HepG2 (cell line): ENCODE data around the gene PRR27. TPM values are rescaled to one million over a fixed set of nuclear protein-coding genes. Genes with fewer than 3 reads are reported as not detected.
A peak's percentile ranks its signal among the peaks of the same experiment; 100 is the strongest.

Experiments
- ATAC-seq: fragments of 200-7000 bp; cut with Tn5 transposase; 3 replicates; pipeline ENCODE4 v1.9.1; 2020; ENCODE audit warnings: mild to moderate bottlenecking, moderate library complexity
- BruUV-seq: library from RNA; stranded (reverse); fragments of 400-500 nt; replicated peaks from 2 replicates; lab custom pipeline; 2021; lab: Mats Ljungman, UMichigan
- CTCF ChIA-PET: fragments of 300-600 bp; formaldehyde crosslinking; extraction: SDS; loops from one replicate; lab custom pipeline; 2021; ENCODE audit warnings: low total read pairs, inconsistent platforms, low intra/inter-chr PET ratio; lab: Yijun Ruan, JAX
- POLR2A ChIA-PET: fragments of 350-600 bp; sonication (Branson Sonifier 250); formaldehyde crosslinking; loops from one replicate; lab custom pipeline; 2020; ENCODE audit warnings: antibody characterized with exemption, inconsistent platforms; lab: Yijun Ruan, JAX
- DNase-seq: peaks from one replicate; pipeline ENCODE4 v3.0.0-alpha.2; 2015; ENCODE audit warnings: low spot score
- FAIRE-seq: peaks from 3 replicates; lab custom pipeline; 2011; peaks lifted over from hg19 to GRCh38; lab: Jason Lieb, UNC
- H2AFZ ChIP-seq: one replicate; pipeline ENCODE4 v1.6.1; 2011; ENCODE audit warnings: low read length, inconsistent platforms
- H3K27ac ChIP-seq: fragments of 300-600 bp; 3 replicates; pipeline ENCODE4 v1.8.0; 2011; ENCODE audit warnings: mixed run types, mild to moderate bottlenecking, mixed read lengths, low read length, inconsistent platforms; ENCODE audit not compliant: insufficient read depth; ENCODE audit errors: extremely low read length
- H3K27me3 ChIP-seq, 2 experiments: fragments of 200-600 bp in 1 of 2; 2 replicates in 1 of 2; 3 replicates in 1 of 2; pipeline versions ENCODE4 v1.6.0 to v1.8.0; 2011; ENCODE audit warnings: low read length in 2 of 2, mild to moderate bottlenecking in 2 of 2, moderate library complexity in 2 of 2, inconsistent platforms in 1 of 2; ENCODE audit not compliant: insufficient read depth in 2 of 2, control insufficient read depth in 1 of 2
- H3K36me3 ChIP-seq, 2 experiments: fragments of 200-600 bp in 1 of 2; replicated peaks in 1 of 2; 2 replicates in 1 of 2; 3 replicates in 1 of 2; pipeline versions ENCODE4 v1.5.1 to v1.8.0; 2011; ENCODE audit warnings: low read length in 2 of 2, inconsistent platforms in 1 of 2; ENCODE audit not compliant: insufficient read depth in 2 of 2, control insufficient read depth in 1 of 2
- H3K4me1 ChIP-seq: 2 replicates; pipeline ENCODE4 v1.5.1; 2012; ENCODE audit warnings: low read length, inconsistent platforms; ENCODE audit not compliant: insufficient read depth
- H3K4me2 ChIP-seq: 2 replicates; pipeline ENCODE4 v1.6.0; 2011; ENCODE audit warnings: low read depth, low read length, inconsistent platforms
- H3K4me3 ChIP-seq, 3 experiments: fragments of 200-600 bp in 1 of 3; sonication (generic), shearing (Covaris generic) in 1 of 3; replicated peaks in 1 of 3; 2 replicates each; pipeline ENCODE4 v1.5.1; 2011 to 2016; ENCODE audit warnings: low read length in 3 of 3, inconsistent platforms in 2 of 3, low read depth in 2 of 3, mild to moderate bottlenecking in 2 of 3, control low read depth in 1 of 3, mixed read lengths in 1 of 3; ENCODE audit not compliant: insufficient read depth in 1 of 3
- H3K79me2 ChIP-seq: one replicate; pipeline ENCODE4 v1.6.1; 2011; ENCODE audit warnings: low read length, inconsistent platforms; ENCODE audit not compliant: insufficient read depth
- H3K9ac ChIP-seq: 2 replicates; pipeline ENCODE4 v1.6.0; 2011; ENCODE audit warnings: mild to moderate bottlenecking, low read depth, low read length, inconsistent platforms; ENCODE audit not compliant: insufficient read depth
- H3K9me3 ChIP-seq: 2 replicates; pipeline ENCODE4 v1.5.1; 2012; ENCODE audit warnings: mild to moderate bottlenecking, low read length
- H4K20me1 ChIP-seq: 2 replicates; pipeline ENCODE4 v1.6.0; 2011; ENCODE audit warnings: inconsistent platforms, mild to moderate bottlenecking, low read length, moderate library complexity; ENCODE audit not compliant: insufficient read depth
- HDAC1 ChIP-seq: sonication (generic); formaldehyde crosslinking; IDR thresholded peaks from 2 replicates; pipeline ENCODE4 v1.5.1; 2020; ENCODE audit warnings: mild to moderate bottlenecking, missing genetic modification reagents
- HDAC2 ChIP-seq: sonication (generic); formaldehyde crosslinking; IDR thresholded peaks from 2 replicates; pipeline ENCODE4 v1.4.0; 2020; ENCODE audit warnings: missing genetic modification reagents
- HMG20A ChIP-seq: IDR thresholded peaks from 2 replicates; pipeline ENCODE4 v1.6.1; 2016; ENCODE audit warnings: borderline replicate concordance
- MED1 ChIP-seq: sonication (generic); formaldehyde crosslinking; IDR thresholded peaks from 2 replicates; pipeline ENCODE4 v1.4.0; 2020; ENCODE audit warnings: missing genetic modification reagents
- MEF2D ChIP-seq: sonication (generic); formaldehyde crosslinking; IDR thresholded peaks from 2 replicates; pipeline ENCODE4 v1.5.1; 2020; ENCODE audit warnings: mild to moderate bottlenecking, missing genetic modification reagents
- MTF2 ChIP-seq: sonication (generic); formaldehyde crosslinking; IDR thresholded peaks from 2 replicates; pipeline ENCODE4 v1.5.0; 2020; ENCODE audit warnings: missing genetic modification reagents, borderline replicate concordance
- NBN ChIP-seq: fragments of 450-650 bp; conservative IDR thresholded peaks from 2 replicates; pipeline ENCODE4 v1.6.1; 2017
- NCOA2 ChIP-seq: sonication (generic); formaldehyde crosslinking; IDR thresholded peaks from 2 replicates; pipeline ENCODE4 v1.8.0; 2022; ENCODE audit warnings: inconsistent platforms
- NFIC ChIP-seq: IDR thresholded peaks from 2 replicates; pipeline ENCODE4 v1.6.1; 2012; ENCODE audit warnings: mild to moderate bottlenecking, low read length, inconsistent platforms
- RCOR2 ChIP-seq: IDR thresholded peaks from 2 replicates; pipeline ENCODE4 v1.6.1; 2016; ENCODE audit warnings: missing biosample characterization, missing genetic modification reagents
- REPIN1 ChIP-seq: sonication (generic); formaldehyde crosslinking; IDR thresholded peaks from 2 replicates; pipeline ENCODE4 v1.8.0; 2022; ENCODE audit warnings: missing genetic modification reagents, low read depth, mild to moderate bottlenecking, borderline replicate concordance
- SOX13 ChIP-seq, 3 experiments: fragments of 450-650 bp in 1 of 3; sonication (generic) in 1 of 3; formaldehyde crosslinking in 1 of 3; IDR thresholded peaks in 2 of 3; conservative IDR thresholded peaks in 1 of 3; 2 replicates each; pipeline versions ENCODE4 v1.5.0 to v1.6.1; 2016 to 2020; ENCODE audit warnings: antibody characterized with exemption in 1 of 3, mild to moderate bottlenecking in 1 of 3, missing compliant biosample characterization in 1 of 3, missing genetic modification reagents in 1 of 3, moderate library complexity in 1 of 3
- SOX5 ChIP-seq: IDR thresholded peaks from 2 replicates; pipeline ENCODE4 v1.6.1; 2016; ENCODE audit warnings: borderline replicate concordance
- TCF7 ChIP-seq: sonication (generic); IDR thresholded peaks from 2 replicates; pipeline ENCODE4 v1.6.1; 2016; ENCODE audit warnings: antibody characterized with exemption, low read depth
- WIZ ChIP-seq: sonication (generic); formaldehyde crosslinking; IDR thresholded peaks from 2 replicates; pipeline ENCODE4 v1.5.1; 2020; ENCODE audit warnings: mild to moderate bottlenecking, missing genetic modification reagents
- ZBTB20 ChIP-seq: sonication (generic); formaldehyde crosslinking; IDR thresholded peaks from 2 replicates; pipeline ENCODE4 v1.8.1; 2023; ENCODE audit warnings: missing genetic modification reagents, low read depth, mild to moderate bottlenecking, borderline replicate concordance
- ZNF205 ChIP-seq: IDR thresholded peaks from 2 replicates; pipeline ENCODE4 v1.6.1; 2018; ENCODE audit warnings: missing biosample characterization, missing genetic modification reagents
- ZSCAN20 ChIP-seq: sonication (generic); formaldehyde crosslinking; IDR thresholded peaks from 2 replicates; pipeline ENCODE4 v1.4.0; 2020; ENCODE audit warnings: missing genetic modification reagents, mild to moderate bottlenecking, borderline replicate concordance
- WGBS: methylation state at CpG from one replicate; pipeline ENCODE4 v1.1.6; 2017; ENCODE audit warnings: low lambda C conversion rate; 5-methylcytosine and 5-hydroxymethylcytosine counted together
- in situ Hi-C: cut with HindIII; loops from 2 replicates; pipeline ENCODE4 v1.10.0; 2017; ENCODE audit warnings: low pct_unique_long_range_greater_than_20kb; ENCODE audit not compliant: extremely low pct_ligation_motif_present
- intact Hi-C: fragments of 100-400 bp; cut with micrococcal nuclease; formaldehyde crosslinking; loops from one replicate; pipeline ENCODE4 v1.10.0; 2022; ENCODE audit not compliant: unreplicated experiment
- polyA plus RNA-seq, 8 experiments: library from polyadenylated mRNA; depleted of rRNA in 3 of 8; stranded (reverse) in 7 of 8; unstranded in 1 of 8; fragments of >200 nt; fragmentation: Illumina TruSeq in 4 of 8; extraction: Trizol in 4 of 8; gene quantifications; 2 replicates each; pipeline versions ENCODE4 v1.2.1 to v1.2.3, GENCODE V29; 2011 to 2016; ENCODE audit warnings: low read depth in 4 of 8, missing spikeins in 1 of 8, mixed read lengths in 1 of 8; ENCODE audit not compliant: insufficient read depth in 1 of 8
- total RNA-seq, 5 experiments: library from RNA; depleted of rRNA; stranded (reverse); fragments of >200 nt; fragmentation: Illumina TruSeq; extraction: Trizol; gene quantifications; 2 replicates each; pipeline ENCODE4 v1.2.3, GENCODE V29; 2016; ENCODE audit warnings: low read depth in 1 of 5
- TF ChIP-seq, protein P1 (sequence below): sonication (generic); formaldehyde crosslinking; IDR thresholded peaks from 2 replicates; pipeline ENCODE4 v1.8.0; 2022; ENCODE audit warnings: missing genetic modification reagents, low read depth, mild to moderate bottlenecking, borderline replicate concordance
- TF ChIP-seq, protein P2 (sequence below): sonication (generic); formaldehyde crosslinking; IDR thresholded peaks from 2 replicates; pipeline ENCODE4 v1.4.0; 2020; ENCODE audit warnings: missing genetic modification reagents

The PRR27 gene
- total and polyA plus RNA-seq, 2 of the 13 experiments (the other 11 are each of a cell fraction or from before 2014, with no cell fraction given), result not detected

DNA sequence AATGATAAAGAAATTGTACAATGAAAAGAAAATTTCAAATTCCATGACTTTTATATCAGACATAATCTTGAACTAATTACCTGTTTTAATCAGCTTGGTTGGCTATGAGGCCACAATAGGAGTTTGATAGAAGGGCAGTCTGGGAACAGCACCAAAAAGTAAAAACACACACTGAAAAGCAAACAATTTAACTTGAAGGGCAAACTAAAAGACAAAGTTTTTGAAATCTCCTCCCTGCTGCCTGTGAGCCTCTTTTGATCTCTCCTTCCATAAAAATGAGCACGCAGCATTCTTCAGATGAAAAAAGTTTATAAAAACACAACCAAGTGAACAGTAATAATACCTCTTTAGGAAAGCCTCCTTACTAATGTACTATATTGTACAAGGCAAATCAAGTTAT lies 49.6 kb downstream of the PRR27 start:
- H4K20me1 ChIP-seq, result no peaks in the 10 kb centered on the region
- ATAC-seq, result peak; percentile 48; the same call in 1 of the 3 replicates
- in situ Hi-C loops (no loop called here), intact Hi-C loops (no loop called here)
- FAIRE-seq, result peak; percentile 49
- DNase-seq, result peak; percentile 75
- H3K4me2 ChIP-seq, result peak overlapping the region; percentile 11; the same call in 1 of the 2 replicates
- H3K9me3 ChIP-seq, result no peaks in the 10 kb centered on the region; the same call in 1 of the 2 replicates
- H2AFZ ChIP-seq, result no peak overlapping the region
- 3% methylated on average over 1 of the region's 1 CpG for WGBS
- CTCF ChIA-PET, result no interaction called here
- no peaks in the 10 kb centered on the region; a peak in 1 of 5 replicates for H3K27me3 ChIP-seq
- peaks cover 59% of the 10 kb centered on the region for H3K4me1 ChIP-seq
- BruUV-seq, result no TSS peak
- H3K36me3 ChIP-seq, result no peaks in the 10 kb centered on the region
- H3K79me2 ChIP-seq, result no peaks in the 10 kb centered on the region
- POLR2A ChIA-PET, result no interaction called here
- no peak overlapping the region for H3K9ac ChIP-seq
- H3K4me3 ChIP-seq, result no peak overlapping the region
- peak overlapping the region; percentile 39 for H3K27ac ChIP-seq
- TF ChIP-seq HMG20A, result peak; percentile 51; the same call in 1 of the 2 replicates
- TF ChIP-seq SOX5, result peak; percentile 69; the same call in 1 of the 2 replicates
- no peak for TF ChIP-seq NBN
- TF ChIP-seq REPIN1 (CRISPR knock-in tag), result peak; percentile 68; the same call in 1 of the 2 replicates
- TF ChIP-seq NCOA2 (CRISPR knock-in tag), result peak; percentile 74
- TF ChIP-seq HDAC2 (CRISPR knock-in tag), result peak; percentile 34; the same call in 1 of the 2 replicates
- TF ChIP-seq TCF7, result peak; percentile 72
- no peak for TF ChIP-seq ZBTB20 (CRISPR knock-in tag)
- peak; percentile 66; the same call in 1 of the 2 replicates for TF ChIP-seq NFIC
- TF ChIP-seq WIZ (CRISPR knock-in tag), result no peak
- TF ChIP-seq ZNF205, result no peak
- no peak for TF ChIP-seq MEF2D (CRISPR knock-in tag)
- TF ChIP-seq ZSCAN20 (CRISPR knock-in tag), result no peak
- no peak for TF ChIP-seq SOX13 (IDR thresholded peaks at IDR 0.05)
- TF ChIP-seq SOX13 (CRISPR knock-in tag; conservative IDR thresholded peaks at IDR 0.05 in 1 of 2, IDR thresholded peaks at IDR 0.05 in 1 of 2), result peak in 1 of 2 experiments; percentile 75; a peak in 2 of 4 replicates
- TF ChIP-seq RCOR2 (CRISPR knock-in tag), result 0 out of 2 replicates have a peak, but pooled peaks have one; percentile 67
- no peak for TF ChIP-seq MTF2
- TF ChIP-seq, protein P1, sequence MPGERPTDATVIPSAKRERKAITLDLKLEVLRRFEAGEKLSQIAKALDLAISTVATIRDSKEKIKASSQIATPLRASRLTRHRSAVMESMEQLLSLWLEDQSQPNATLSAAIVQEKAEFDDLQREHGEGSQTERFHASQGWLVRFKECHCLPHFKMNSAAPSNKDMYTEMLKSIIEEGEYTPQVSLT, result no peak
- TF ChIP-seq, protein P2, sequence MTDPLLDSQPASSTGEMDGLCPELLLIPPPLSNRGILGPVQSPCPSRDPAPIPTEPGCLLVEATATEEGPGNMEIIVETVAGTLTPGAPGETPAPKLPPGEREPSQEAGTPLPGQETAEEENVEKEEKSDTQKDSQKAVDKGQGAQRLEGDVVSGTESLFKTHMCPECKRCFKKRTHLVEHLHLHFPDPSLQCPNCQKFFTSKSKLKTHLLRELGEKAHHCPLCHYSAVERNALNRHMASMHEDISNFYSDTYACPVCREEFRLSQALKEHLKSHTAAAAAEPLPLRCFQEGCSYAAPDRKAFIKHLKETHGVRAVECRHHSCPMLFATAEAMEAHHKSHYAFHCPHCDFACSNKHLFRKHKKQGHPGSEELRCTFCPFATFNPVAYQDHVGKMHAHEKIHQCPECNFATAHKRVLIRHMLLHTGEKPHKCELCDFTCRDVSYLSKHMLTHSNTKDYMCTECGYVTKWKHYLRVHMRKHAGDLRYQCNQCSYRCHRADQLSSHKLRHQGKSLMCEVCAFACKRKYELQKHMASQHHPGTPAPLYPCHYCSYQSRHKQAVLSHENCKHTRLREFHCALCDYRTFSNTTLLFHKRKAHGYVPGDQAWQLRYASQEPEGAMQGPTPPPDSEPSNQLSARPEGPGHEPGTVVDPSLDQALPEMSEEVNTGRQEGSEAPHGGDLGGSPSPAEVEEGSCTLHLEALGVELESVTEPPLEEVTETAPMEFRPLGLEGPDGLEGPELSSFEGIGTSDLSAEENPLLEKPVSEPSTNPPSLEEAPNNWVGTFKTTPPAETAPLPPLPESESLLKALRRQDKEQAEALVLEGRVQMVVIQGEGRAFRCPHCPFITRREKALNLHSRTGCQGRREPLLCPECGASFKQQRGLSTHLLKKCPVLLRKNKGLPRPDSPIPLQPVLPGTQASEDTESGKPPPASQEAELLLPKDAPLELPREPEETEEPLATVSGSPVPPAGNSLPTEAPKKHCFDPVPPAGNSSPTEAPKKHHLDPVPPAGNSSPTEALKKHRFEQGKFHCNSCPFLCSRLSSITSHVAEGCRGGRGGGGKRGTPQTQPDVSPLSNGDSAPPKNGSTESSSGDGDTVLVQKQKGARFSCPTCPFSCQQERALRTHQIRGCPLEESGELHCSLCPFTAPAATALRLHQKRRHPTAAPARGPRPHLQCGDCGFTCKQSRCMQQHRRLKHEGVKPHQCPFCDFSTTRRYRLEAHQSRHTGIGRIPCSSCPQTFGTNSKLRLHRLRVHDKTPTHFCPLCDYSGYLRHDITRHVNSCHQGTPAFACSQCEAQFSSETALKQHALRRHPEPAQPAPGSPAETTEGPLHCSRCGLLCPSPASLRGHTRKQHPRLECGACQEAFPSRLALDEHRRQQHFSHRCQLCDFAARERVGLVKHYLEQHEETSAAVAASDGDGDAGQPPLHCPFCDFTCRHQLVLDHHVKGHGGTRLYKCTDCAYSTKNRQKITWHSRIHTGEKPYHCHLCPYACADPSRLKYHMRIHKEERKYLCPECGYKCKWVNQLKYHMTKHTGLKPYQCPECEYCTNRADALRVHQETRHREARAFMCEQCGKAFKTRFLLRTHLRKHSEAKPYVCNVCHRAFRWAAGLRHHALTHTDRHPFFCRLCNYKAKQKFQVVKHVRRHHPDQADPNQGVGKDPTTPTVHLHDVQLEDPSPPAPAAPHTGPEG (CRISPR knock-in tag), result no peak
- TF ChIP-seq MED1 (CRISPR knock-in tag), result peak; percentile 56
- TF ChIP-seq HDAC1 (CRISPR knock-in tag), result no peak
